RWPE1 (cell line): ENCODE results near the gene PA2G4.

Experiments used
- CTCF ChIA-PET: fragments of 350-600 bp; sonication (Branson Sonifier 250); formaldehyde crosslinking; extraction: SDS; loops from one replicate; lab custom pipeline; 2021; lab: Yijun Ruan, JAX
- POLR2A ChIA-PET: fragments of 400-600 bp; formaldehyde crosslinking; extraction: SDS; loops from one replicate; lab custom pipeline; 2020; ENCODE audit warnings: antibody characterized with exemption; ENCODE audit not compliant: low non-redundant PET; lab: Yijun Ruan, JAX
- DNase-seq: peaks from one replicate; pipeline ENCODE4 v3.0.0; 2012; ENCODE audit warnings: low spot score
- H3K27ac ChIP-seq: fragments of 450-650 bp; 2 replicates; pipeline ENCODE4 v1.5.1; 2017
- TF ChIP-seq, protein P1 (sequence below): fragments of 450-650 bp; conservative IDR thresholded peaks from 2 replicates; pipeline ENCODE4 v1.5.1; 2017; ENCODE audit warnings: low read depth, mild to moderate bottlenecking

Gene PA2G4

DNA sequence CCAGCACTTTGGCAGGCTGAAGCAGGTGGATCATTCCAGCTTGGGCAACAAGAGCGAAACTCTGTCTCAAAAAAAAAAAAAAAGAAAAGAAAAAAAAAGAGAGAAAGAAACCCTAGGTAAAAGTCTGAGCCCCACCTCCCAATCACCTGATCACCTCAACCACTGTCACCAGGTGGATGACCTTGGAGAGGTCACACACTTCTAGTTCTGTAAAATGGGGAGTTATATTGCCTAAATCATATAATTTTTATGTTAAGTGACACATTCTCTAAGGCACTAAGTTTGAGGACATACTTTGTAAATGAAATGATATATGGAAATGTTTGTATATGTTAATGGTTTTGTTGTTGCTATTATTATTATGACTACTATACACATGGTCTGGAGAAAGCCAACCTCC is 25.9 kb upstream of the PA2G4 start:
- TF ChIP-seq, protein P1, sequence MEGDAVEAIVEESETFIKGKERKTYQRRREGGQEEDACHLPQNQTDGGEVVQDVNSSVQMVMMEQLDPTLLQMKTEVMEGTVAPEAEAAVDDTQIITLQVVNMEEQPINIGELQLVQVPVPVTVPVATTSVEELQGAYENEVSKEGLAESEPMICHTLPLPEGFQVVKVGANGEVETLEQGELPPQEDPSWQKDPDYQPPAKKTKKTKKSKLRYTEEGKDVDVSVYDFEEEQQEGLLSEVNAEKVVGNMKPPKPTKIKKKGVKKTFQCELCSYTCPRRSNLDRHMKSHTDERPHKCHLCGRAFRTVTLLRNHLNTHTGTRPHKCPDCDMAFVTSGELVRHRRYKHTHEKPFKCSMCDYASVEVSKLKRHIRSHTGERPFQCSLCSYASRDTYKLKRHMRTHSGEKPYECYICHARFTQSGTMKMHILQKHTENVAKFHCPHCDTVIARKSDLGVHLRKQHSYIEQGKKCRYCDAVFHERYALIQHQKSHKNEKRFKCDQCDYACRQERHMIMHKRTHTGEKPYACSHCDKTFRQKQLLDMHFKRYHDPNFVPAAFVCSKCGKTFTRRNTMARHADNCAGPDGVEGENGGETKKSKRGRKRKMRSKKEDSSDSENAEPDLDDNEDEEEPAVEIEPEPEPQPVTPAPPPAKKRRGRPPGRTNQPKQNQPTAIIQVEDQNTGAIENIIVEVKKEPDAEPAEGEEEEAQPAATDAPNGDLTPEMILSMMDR: no peak
- ChIA-PET CTCF (interaction anchor here (0.9 to 1.2 kb wide), 3 partner anchors 10 to 40 kb away, joined by 3 to 10 read pairs (median 6); partner anchors contain the start of genes PA2G4 and ZC3H10), POLR2A (no interaction called here)
- DNase-seq: no peak
- H3K27ac ChIP-seq: no peak overlapping the region

DNA sequence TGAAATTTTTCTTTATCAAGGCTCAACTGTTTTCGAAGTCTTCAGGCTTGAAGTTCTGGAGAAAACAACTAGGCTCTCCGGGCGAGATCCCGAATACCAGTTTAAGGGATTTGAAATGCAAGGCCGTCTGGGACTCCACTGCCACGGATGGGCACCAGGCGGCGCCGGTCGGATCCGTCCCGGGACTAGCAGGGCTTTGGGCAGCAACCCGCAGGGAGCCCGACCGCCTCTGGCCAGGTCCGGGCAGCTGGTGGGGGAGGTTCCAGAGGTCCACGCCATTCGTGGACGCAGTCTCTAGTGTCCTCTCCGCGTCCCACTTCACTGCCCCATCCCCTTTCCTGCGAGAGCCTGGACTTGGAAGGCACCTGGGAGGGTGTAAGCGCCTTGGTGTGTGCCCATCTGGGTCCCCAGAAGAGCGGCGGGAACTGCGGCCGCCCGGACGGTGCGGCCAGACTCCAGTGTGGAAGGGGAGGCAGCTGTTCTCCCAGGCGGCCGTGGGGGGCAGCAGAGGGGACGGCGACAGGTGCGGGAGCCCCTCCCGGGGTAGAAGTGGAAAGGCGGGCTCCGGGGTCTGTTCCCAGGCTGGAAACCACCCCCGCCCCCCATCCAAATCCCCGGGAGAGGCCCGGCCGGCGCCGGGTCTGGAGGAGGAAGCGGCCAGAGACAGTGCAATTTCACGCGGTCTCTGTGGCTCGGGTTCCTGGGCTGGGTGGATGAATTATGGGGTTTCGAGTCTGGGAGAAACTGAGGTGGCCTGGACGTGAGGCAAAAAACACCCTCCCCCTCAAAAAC is 25.2 kb upstream of the PA2G4 start:
- TF ChIP-seq, protein P1: peak; percentile 92
- peak overlapping the region; percentile 80 for H3K27ac ChIP-seq
- DNase-seq: peak; percentile 81
- CTCF ChIA-PET: interaction anchor here (0.6 to 1.8 kb wide), 14 partner anchors 12 to 819 kb away, joined by 3 to 10 read pairs (median 4); partner anchors contain the start of genes PA2G4, SMARCC2, SUOX and ZC3H10
- POLR2A ChIA-PET: interaction anchor here (0.6 kb wide), 1 partner anchor 25 kb away, joined by 5 read pairs; the partner anchor contains the start of gene PA2G4

DNA sequence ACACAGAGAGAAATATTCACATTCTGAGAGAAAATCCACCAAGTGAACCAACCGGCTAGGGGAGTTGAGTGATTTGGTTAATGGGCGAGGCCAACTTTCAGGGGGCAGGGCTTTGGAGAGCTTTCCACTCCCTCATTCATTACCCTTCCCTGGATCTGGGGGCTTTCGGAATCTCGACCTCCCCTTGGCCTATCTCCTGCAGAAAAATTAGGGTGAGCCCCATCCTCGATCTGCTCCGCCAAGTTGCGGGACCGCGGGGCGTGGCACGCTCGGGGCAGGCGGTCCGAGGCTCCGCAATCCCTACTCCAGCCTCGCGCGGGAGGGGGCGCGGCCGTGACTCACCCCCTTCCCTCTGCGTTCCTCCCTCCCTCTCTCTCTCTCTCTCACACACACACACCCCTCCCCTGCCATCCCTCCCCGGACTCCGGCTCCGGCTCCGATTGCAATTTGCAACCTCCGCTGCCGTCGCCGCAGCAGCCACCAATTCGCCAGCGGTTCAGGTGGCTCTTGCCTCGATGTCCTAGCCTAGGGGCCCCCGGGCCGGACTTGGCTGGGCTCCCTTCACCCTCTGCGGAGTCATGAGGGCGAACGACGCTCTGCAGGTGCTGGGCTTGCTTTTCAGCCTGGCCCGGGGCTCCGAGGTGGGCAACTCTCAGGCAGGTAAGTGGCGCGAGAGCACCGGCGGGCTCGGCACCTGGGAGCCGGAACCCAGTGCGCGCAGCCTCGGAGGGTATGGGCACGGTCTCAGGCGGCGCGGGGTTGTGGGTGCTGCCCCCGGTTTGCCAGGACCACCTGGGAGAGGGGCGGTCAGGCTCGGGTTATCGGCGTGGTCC is 24.4 kb upstream of the PA2G4 start, which contains the start of gene ERBB3:
TSS of gene ERBB3 (plus strand) at position 443 of the 833 bp plus-strand sequence. CDS start at position 579, 136 bp downstream.
- POLR2A ChIA-PET: interaction anchor here (0.6 kb wide), 1 partner anchor 24 kb away, joined by 5 read pairs; the partner anchor contains the start of gene PA2G4
- DNase-seq: peak; percentile 97
- TF ChIP-seq, protein P1: no peak
- peak within 1 kb of the TSS; percentile 80 for H3K27ac ChIP-seq
- CTCF ChIA-PET: interaction anchor here (0.6 to 1.8 kb wide), 16 partner anchors 11 to 948 kb away, joined by 3 to 10 read pairs (median 4); partner anchors contain the start of genes PA2G4, SMARCC2, SUOX and ZC3H10

DNA sequence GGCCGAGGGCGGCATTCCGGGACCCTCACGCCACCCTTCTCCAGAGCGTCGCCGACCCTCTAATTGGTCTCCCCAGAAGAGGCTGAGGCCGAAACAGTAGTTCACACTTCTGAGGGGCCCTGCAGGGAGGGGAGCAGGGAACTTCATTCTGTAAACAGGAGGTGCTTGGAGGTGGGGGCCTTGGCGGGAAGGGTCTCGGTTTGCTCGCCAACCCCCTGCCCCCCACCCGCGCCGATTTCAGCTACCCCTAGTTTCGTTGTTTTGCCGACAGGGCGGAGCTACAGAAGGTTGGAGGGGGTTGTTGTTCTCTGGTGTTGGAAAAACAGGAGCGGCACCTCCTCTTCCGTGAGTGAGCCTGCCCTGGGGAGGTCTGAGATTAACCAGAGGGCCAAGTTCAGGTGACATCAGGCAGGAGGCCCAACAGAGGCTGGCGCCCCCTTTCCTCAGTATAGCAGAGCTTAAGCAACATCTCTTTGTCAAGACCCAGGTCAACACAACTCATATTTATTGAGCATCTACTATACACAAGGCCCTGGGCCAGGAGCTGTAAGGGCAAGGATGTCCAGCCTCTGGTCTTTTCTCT is 23.7 kb upstream of the PA2G4 start:
- no peak for DNase-seq
- TF ChIP-seq, protein P1: no peak
- ChIA-PET CTCF (interaction anchor here (0.6 to 1.8 kb wide), 5 partner anchors 11 to 154 kb away, joined by 3 to 7 read pairs (median 3); no protein-coding TSS in a partner anchor), POLR2A (interaction anchor here (0.6 kb wide), 2 partner anchors 408 to 643 kb away, joined by 3 to 6 read pairs; no protein-coding TSS in a partner anchor)
- H3K27ac ChIP-seq: peak overlapping the region; percentile 80

DNA sequence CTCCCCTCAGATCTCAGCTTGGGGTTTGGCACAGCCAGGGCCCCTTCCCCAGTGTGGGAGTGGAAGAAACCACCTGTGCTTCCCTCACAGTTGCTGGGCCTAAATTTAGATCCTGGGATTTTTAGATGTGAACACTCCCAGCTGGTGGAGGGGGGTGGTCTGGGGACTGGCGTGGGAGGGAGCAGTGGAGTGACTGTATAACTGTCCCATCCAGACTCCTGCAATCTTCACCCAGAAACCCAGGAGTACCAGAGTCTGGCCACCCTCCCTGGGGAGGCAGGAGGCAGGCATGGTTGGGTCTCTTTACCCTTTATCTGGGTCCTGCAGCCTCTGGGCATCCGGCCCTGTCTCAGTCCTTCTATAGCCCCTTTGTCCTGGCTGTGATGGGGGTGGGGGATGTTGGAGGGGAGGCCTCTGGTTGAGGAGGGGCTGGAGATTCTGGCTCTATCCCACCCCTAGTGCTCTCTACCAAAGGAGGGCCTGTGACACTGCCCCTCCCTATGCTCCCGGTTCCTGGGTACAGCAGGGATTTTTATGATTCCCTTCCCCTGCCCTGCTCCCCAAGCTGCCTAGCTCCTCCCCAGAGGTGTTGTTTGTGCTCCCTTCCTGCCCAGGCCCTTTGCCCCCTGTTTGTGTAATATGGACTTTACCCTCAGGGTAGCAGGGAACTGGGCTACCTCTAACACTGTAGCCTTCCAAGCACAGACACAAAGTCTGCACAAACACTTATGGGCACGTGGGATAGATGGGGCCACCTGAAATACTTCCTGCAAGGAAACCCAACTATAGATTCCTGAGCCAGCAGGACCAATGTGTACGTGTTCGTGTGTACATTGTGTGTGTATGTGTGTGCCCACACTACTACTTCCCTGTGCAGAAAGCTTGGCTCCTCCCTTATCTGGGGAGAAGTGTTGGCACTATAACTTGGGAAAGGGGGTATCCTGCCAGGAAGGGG is 22.7 kb upstream of the PA2G4 start:
- CTCF ChIA-PET: interaction anchor here (0.6 kb wide), 1 partner anchor 96 kb away, joined by 3 read pairs; no protein-coding TSS in a partner anchor
- no peak for DNase-seq
- no peak overlapping the region; the same call in 1 of the 2 replicates for H3K27ac ChIP-seq
- TF ChIP-seq, protein P1: no peak
- POLR2A ChIA-PET: no interaction called here
